CD4-positive, alpha-beta T cell (primary cell): Measurements from ENCODE around the gene TMEM170A. TPM values are rescaled to one million over a fixed set of nuclear protein-coding genes. Genes with fewer than 3 reads are reported as not detected.
A peak's percentile ranks its signal among the peaks of the same experiment; 100 is the strongest.
"Not testable (repeated sequence)": the region's sequence is repeated elsewhere in the genome, so short reads cannot be mapped to it uniquely, and the experiment has no call there.

Experiments
- ATAC-seq: fragments of 200-7000 bp; cut with Tn5 transposase; one replicate; pipeline ENCODE4 v1.10.0; 2022; ENCODE audit warnings: mild to moderate bottlenecking; ENCODE audit not compliant: poor library complexity
- CTCF ChIA-PET: fragments of 350-600 bp; sonication (Branson Sonifier 250); formaldehyde crosslinking; loops from one replicate; lab custom pipeline; 2021; ENCODE audit warnings: antibody characterized with exemption, inconsistent platforms; lab: Charles Lee
- POLR2A ChIA-PET: fragments of 350-600 bp; sonication (Branson Sonifier 250); formaldehyde crosslinking; loops from one replicate; lab custom pipeline; 2021; ENCODE audit warnings: antibody characterized with exemption, inconsistent platforms; lab: Charles Lee
- DNase-seq, 14 experiments: peaks; one replicate each; pipeline ENCODE4 v3.0.0-alpha.2; 2013 to 2020; ENCODE audit warnings: mixed read lengths in 2 of 14
- H3K27ac ChIP-seq, 2 donors: one replicate each; pipeline versions ENCODE4 v1.5.1 to v1.7.0; 2013; ENCODE audit warnings: low read length in 2 of 2, low read depth in 1 of 2, mild to moderate bottlenecking in 1 of 2
- H3K27me3 ChIP-seq, 2 experiments: 1 replicate in 1 of 2; 2 replicates in 1 of 2; pipeline versions ENCODE4 v1.6.1 to v1.7.0; 2013; ENCODE audit warnings: low read length in 2 of 2, control low read depth in 1 of 2, mild to moderate bottlenecking in 1 of 2, moderate library complexity in 1 of 2; ENCODE audit not compliant: insufficient read depth in 2 of 2, control insufficient read depth in 1 of 2
- H3K36me3 ChIP-seq: one replicate; pipeline ENCODE4 v1.6.1; 2013; ENCODE audit warnings: low read length, control low read depth; ENCODE audit not compliant: insufficient read depth
- H3K4me1 ChIP-seq: one replicate; pipeline ENCODE4 v1.6.1; 2013; ENCODE audit warnings: low read length, control low read depth; ENCODE audit not compliant: insufficient read depth
- H3K4me3 ChIP-seq: one replicate; pipeline ENCODE4 v1.5.1; 2013; ENCODE audit warnings: mild to moderate bottlenecking, low read length, moderate library complexity
- H3K9me3 ChIP-seq, 2 experiments: 1 replicate in 1 of 2; 2 replicates in 1 of 2; pipeline versions ENCODE4 v1.6.1 to v1.7.0; 2013; ENCODE audit warnings: low read length in 2 of 2, mild to moderate bottlenecking in 2 of 2, control low read depth in 1 of 2, moderate library complexity in 1 of 2; ENCODE audit not compliant: control insufficient read depth in 1 of 2, insufficient read depth in 1 of 2
- H3K27ac Mint-ChIP-seq: one replicate; pipeline ENCODE4 v1.8.0; 2020; ENCODE audit warnings: mixed read lengths
- H3K27me3 Mint-ChIP-seq: one replicate; pipeline ENCODE4 v1.8.0; 2021; ENCODE audit warnings: mixed read lengths
- H3K36me3 Mint-ChIP-seq: one replicate; pipeline ENCODE4 v1.8.0; 2021; ENCODE audit warnings: low read depth, mixed read lengths
- H3K4me1 Mint-ChIP-seq: one replicate; pipeline ENCODE4 v1.8.0; 2021; ENCODE audit warnings: low read depth, mixed read lengths
- H3K4me3 Mint-ChIP-seq: one replicate; pipeline ENCODE4 v1.8.0; 2020; ENCODE audit warnings: mild to moderate bottlenecking, mixed read lengths
- H3K9me3 Mint-ChIP-seq: one replicate; pipeline ENCODE4 v1.8.0; 2020; ENCODE audit warnings: mixed read lengths
- intact Hi-C, 2 experiments: fragments of 100-400 bp; cut with DNase I in 1 of 2; cut with micrococcal nuclease in 1 of 2; formaldehyde crosslinking; loops; one replicate each; pipeline versions ENCODE4 v1.15.1 to v1.9.0; 2023 to 2025; cut with DNase I, micrococcal nuclease
- total RNA-seq, 174 experiments: library from RNA in 2 of 174; stranded (reverse) in 2 of 174; gene quantifications; one replicate each; pipeline ENCODE4 v1.2.3 and lab custom pipeline; 2021 to 2026
- TF ChIP-seq, protein P1 (sequence below): fragments of 200-600 bp; IDR thresholded peaks from one replicate; pipeline ENCODE4 v1.8.0; 2022; ENCODE audit warnings: antibody characterized with exemption, mild to moderate bottlenecking

The TMEM170A gene
- total RNA-seq, 2 experiments from 2014 or later, result 34.3 to 37.8 TPM

DNA sequence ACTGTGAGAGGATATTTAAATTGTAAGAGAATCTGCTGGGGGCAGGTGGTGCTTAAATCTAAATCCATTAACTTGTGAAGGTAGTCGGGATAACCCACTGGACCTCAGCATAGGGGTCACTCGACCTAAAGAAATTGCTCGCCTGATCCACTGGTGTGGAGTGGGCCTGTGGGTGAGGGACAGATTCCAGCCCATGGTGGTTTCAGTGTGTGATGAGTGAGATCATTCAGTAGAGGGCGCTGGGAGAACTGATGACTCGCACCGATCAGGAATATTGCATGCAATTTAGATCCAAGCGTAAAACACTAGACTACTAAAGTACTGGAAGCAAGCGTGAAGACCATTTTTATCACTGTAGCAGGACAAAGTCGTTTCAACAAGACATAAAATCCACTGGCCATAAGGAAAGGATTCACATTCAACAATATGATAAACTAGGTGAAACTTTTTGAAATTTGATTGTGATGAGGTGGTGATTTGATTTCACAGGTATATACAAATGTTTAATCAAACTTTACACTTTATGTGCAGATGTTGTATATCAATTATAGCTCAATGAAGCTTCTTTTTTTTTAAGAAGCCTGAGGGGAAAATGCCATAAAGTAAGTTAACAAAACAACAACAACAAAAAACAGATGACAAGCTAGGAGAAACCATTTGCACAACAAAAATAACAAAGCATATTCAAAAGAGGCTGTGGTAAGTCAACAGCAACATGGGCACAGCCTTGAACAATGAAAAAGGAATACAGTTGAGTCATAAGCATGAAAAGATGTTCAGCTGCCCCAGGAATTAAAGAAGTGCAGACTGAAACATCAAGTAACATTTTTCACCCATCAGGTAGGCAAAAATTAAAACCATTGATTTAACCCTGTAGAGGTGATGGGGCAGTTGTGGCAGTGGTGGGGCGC is 7.5 kb upstream of the TMEM170A start:
- TF ChIP-seq, protein P1, sequence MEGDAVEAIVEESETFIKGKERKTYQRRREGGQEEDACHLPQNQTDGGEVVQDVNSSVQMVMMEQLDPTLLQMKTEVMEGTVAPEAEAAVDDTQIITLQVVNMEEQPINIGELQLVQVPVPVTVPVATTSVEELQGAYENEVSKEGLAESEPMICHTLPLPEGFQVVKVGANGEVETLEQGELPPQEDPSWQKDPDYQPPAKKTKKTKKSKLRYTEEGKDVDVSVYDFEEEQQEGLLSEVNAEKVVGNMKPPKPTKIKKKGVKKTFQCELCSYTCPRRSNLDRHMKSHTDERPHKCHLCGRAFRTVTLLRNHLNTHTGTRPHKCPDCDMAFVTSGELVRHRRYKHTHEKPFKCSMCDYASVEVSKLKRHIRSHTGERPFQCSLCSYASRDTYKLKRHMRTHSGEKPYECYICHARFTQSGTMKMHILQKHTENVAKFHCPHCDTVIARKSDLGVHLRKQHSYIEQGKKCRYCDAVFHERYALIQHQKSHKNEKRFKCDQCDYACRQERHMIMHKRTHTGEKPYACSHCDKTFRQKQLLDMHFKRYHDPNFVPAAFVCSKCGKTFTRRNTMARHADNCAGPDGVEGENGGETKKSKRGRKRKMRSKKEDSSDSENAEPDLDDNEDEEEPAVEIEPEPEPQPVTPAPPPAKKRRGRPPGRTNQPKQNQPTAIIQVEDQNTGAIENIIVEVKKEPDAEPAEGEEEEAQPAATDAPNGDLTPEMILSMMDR, result peak; percentile 82
- intact Hi-C loops, result loop anchor here (1.0 kb wide), 1 partner anchor 292 kb away; no protein-coding TSS in a partner anchor

DNA sequence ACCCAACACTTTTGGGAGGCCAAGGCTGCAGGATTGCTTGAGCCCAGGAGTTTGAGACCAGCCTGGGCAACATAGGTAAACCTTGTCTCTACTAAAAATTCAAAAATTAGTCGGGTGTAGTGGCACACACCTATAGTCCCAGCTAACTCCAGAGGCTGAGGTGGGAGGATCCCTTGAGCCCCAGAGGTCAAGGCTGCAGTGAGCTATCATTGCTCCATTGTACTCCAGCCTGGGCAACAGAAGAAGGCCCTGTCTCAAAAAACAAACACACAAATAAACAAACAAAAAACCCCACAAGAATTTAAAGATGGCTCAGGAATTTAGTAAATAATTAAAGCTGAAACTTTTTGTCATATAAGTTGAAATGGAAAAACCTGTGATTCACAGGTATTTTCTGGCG is 2.3 kb upstream of the TMEM170A start:
- no peaks in the 10 kb centered on the region for H3K9me3 ChIP-seq
- CTCF ChIA-PET, result interaction anchor here (1.5 to 3.6 kb wide), 2 partner anchors 33 to 50 kb away, joined by 3 to 30 read pairs; no protein-coding TSS in a partner anchor
- no peak overlapping the region for H3K27ac ChIP-seq
- H3K27me3 Mint-ChIP-seq, result no peaks in the 10 kb centered on the region
- DNase-seq (no peak), ATAC-seq (no peak)
- H3K9me3 Mint-ChIP-seq, result no peaks in the 10 kb centered on the region
- H3K27ac Mint-ChIP-seq, result no peak overlapping the region
- no peak overlapping the region for H3K4me3 Mint-ChIP-seq
- H3K4me1 Mint-ChIP-seq, result peaks cover 26% of the 10 kb centered on the region
- TF ChIP-seq, protein P1, result no peak
- H3K4me1 ChIP-seq, result peaks cover 18% of the 10 kb centered on the region
- H3K4me3 ChIP-seq, result no peak overlapping the region
- H3K27me3 ChIP-seq, result no peaks in the 10 kb centered on the region
- intact Hi-C loops, result loop anchor here in 1 of 2 experiments (10.0 kb wide), 1 partner anchor 1728 kb away; the partner anchor contains the start of genes MON1B and SYCE1L
- peaks cover 15% of the 10 kb centered on the region for H3K36me3 Mint-ChIP-seq
- POLR2A ChIA-PET, result no interaction called here
- no peaks in the 10 kb centered on the region for H3K36me3 ChIP-seq

More for the DNA sequence above, 7.5 kb upstream of the TMEM170A start:
- H3K9me3 ChIP-seq, result no peaks in the 10 kb centered on the region
- H3K27ac Mint-ChIP-seq, result no peak overlapping the region
- no peaks in the 10 kb centered on the region for H3K36me3 ChIP-seq
- no peak overlapping the region for H3K27ac ChIP-seq
- no peaks in the 10 kb centered on the region for H3K27me3 ChIP-seq
- ATAC-seq, result peak; percentile 82
- no peak overlapping the region for H3K4me3 ChIP-seq
- H3K27me3 Mint-ChIP-seq, result peaks cover 2% of the 10 kb centered on the region
- no peaks in the 10 kb centered on the region for H3K4me1 ChIP-seq
- no peak overlapping the region for H3K4me3 Mint-ChIP-seq
- H3K36me3 Mint-ChIP-seq, result no peaks in the 10 kb centered on the region
- H3K9me3 Mint-ChIP-seq, result no peaks in the 10 kb centered on the region
- ChIA-PET POLR2A (interaction anchor here (0.7 kb wide), 1 partner anchor 45 kb away, joined by 3 read pairs; no protein-coding TSS in a partner anchor), CTCF (interaction anchor here (0.6 to 1.5 kb wide), 6 partner anchors 15 to 1700 kb away, joined by 3 to 5 read pairs (median 4); no protein-coding TSS in a partner anchor)
- peak in 10 of 14 experiments; percentile 14 to 72 (median 28) for DNase-seq
- no peaks in the 10 kb centered on the region for H3K4me1 Mint-ChIP-seq

DNA sequence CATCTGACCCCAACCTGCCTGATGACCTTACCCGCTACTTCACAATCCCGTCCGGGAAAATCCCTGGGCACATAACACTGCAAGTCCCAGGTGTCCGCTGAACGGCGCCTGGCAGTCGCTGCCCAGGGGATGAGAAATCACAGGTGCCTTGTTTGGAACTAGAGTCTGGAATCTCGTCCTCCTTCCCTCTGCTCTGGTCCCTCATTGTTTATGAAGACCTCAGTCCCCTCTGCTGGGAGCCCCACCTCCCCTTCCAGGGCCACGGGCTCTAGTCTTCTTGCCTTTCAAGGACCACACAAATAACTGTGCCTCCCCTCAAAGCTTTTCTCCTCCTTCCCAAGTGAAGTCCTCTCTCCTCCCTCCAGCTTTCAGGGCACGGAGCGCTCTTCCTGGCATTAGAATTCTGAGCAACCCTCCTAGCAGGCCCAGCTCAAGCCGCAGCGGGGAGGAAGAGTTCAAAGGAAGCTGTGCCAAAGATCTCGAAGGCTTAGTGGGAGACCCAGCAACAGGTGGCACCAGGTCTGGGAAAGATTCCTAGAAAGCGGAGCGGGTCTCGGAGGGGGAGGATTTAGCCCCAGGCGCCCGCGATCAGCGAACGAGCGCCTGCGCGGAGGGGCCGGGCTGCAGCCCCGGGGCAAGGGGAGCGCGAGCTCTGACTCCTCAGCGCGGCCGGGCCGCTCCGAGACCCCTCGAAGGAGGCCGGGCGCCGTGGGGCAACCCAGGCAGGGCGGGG is 934 bp downstream of the TMEM170A start:
- not testable (repeated sequence) for H3K9me3 Mint-ChIP-seq, H3K27me3 Mint-ChIP-seq, H3K9me3 ChIP-seq, H3K27me3 ChIP-seq, H3K36me3 ChIP-seq
- H3K4me3 Mint-ChIP-seq, result peak overlapping the region; percentile 96
- Histone ChIP-seq H3K4me3 (peak overlapping the region; percentile 87), H3K27ac (peak overlapping the region in 1 of 2 donors; percentile 88), H3K4me1 (peaks cover 44% of the 10 kb centered on the region)
- ATAC-seq (peak; percentile 2), DNase-seq (peak in 8 of 14 experiments; percentile 7 to 37 (median 18))
- intact Hi-C loops, result loop anchor here (1.0 to 10.0 kb wide), 12 partner anchors 29 to 1731 kb away; partner anchors contain the start of genes ADAT1 (in 2 of the 2), GABARAPL2 (in 2 of the 2), CFDP1 (in 1 of the 2) and KARS1 (in 1 of the 2)
- H3K4me1 Mint-ChIP-seq, result peaks cover 51% of the 10 kb centered on the region
- POLR2A ChIA-PET, result interaction anchor here (0.7 to 2.8 kb wide), 9 partner anchors 19 to 186 kb away, joined by 3 to 61 read pairs (median 3); partner anchors contain the start of genes ADAT1, CFDP1, CHST6 and GABARAPL2
- H3K27ac Mint-ChIP-seq, result peak overlapping the region; percentile 95
- CTCF ChIA-PET, result interaction anchor here (1.0 to 3.6 kb wide), 6 partner anchors 19 to 264 kb away, joined by 4 to 30 read pairs (median 7); partner anchors contain the start of gene CFDP1
- H3K36me3 Mint-ChIP-seq, result peaks cover 23% of the 10 kb centered on the region
